ENCODE results near the gene NPSR1.

Gene NPSR1

GRCh38 chr7:34844406-34844805 is 186.4 kb downstream of the NPSR1 start:
- H3K4me3 ChIP-seq (replicated peaks in 1 of 2; ENCODE audit: low read depth in 2 of 2, low read length in 2 of 2) = no peak overlapping the region
- TF ChIP-seq CTCF (IDR thresholded peaks at IDR 0.05; ENCODE audit: low read depth, low read length) = no peak
- no peak for DNase-seq (ENCODE audit: low read depth in 2 of 2)

GRCh38 chr7:34844936-34845665 is 187.1 kb downstream of the NPSR1 start:
- no peak overlapping the region for H3K4me3 ChIP-seq (replicated peaks in 1 of 2; ENCODE audit: low read depth in 2 of 2, low read length in 2 of 2)
- DNase-seq (ENCODE audit: low read depth in 2 of 2) = no peak
- no peak for TF ChIP-seq CTCF (IDR thresholded peaks at IDR 0.05; ENCODE audit: low read depth, low read length)

GRCh38 chr7:34845666-34846361 is 187.8 kb downstream of the NPSR1 start:
- no peak for TF ChIP-seq CTCF (IDR thresholded peaks at IDR 0.05; ENCODE audit: low read depth, low read length)
- no peak for DNase-seq (ENCODE audit: low read depth in 2 of 2)
- H3K4me3 ChIP-seq (replicated peaks in 1 of 2; ENCODE audit: low read depth in 2 of 2, low read length in 2 of 2) = no peak overlapping the region

- H3K4me3 ChIP-seq (replicated peaks in 1 of 2; ENCODE audit: low read depth in 2 of 2, low read length in 2 of 2) = no peak overlapping the region
- DNase-seq (ENCODE audit: low read depth in 2 of 2) = no peak
- TF ChIP-seq CTCF (IDR thresholded peaks at IDR 0.05; ENCODE audit: low read depth, low read length) = no peak
Measured at GRCh38 chr7:34846976-34847375, 189.0 kb downstream of the NPSR1 start.

GRCh38 chr7:34848670-34849069 is 190.7 kb downstream of the NPSR1 start:
- no peak for TF ChIP-seq CTCF (IDR thresholded peaks at IDR 0.05; ENCODE audit: low read depth, low read length)
- no peak for DNase-seq (ENCODE audit: low read depth in 2 of 2)
- no peak overlapping the region for H3K4me3 ChIP-seq (replicated peaks in 1 of 2; ENCODE audit: low read depth in 2 of 2, low read length in 2 of 2)

GRCh38 chr7:34849163-34849960 is 191.3 kb downstream of the NPSR1 start:
- no peak overlapping the region for H3K4me3 ChIP-seq (replicated peaks in 1 of 2; ENCODE audit: low read depth in 2 of 2, low read length in 2 of 2)
- DNase-seq (ENCODE audit: low read depth in 2 of 2) = peak; percentile 18 to 19
- no peak for TF ChIP-seq CTCF (IDR thresholded peaks at IDR 0.05; ENCODE audit: low read depth, low read length)
